T-helper 1 cell treated with Interleukin-12 subunit alpha and Interleukin-12 subunit beta and Interleukin-4 antibody, amounts not matched to agents 30 μg/mL and 1 μg/mL, for 36 hours (primary cell): ENCODE data around the gene SEMA3G.

ENCODE experiments used
- H3K27ac Mint-ChIP-seq: one replicate; pipeline ENCODE4 v1.8.0; 2021; ENCODE audit warnings: mild to moderate bottlenecking, mixed read lengths
- H3K27me3 Mint-ChIP-seq: one replicate; pipeline ENCODE4 v1.8.0; 2021; ENCODE audit warnings: low read depth, mixed read lengths
- H3K36me3 Mint-ChIP-seq: one replicate; pipeline ENCODE4 v1.8.0; 2021; ENCODE audit warnings: low read depth, mixed read lengths
- H3K4me1 Mint-ChIP-seq: one replicate; pipeline ENCODE4 v1.8.0; 2021; ENCODE audit warnings: low read depth, mixed read lengths
- H3K4me3 Mint-ChIP-seq: one replicate; pipeline ENCODE4 v1.8.0; 2021; ENCODE audit warnings: mild to moderate bottlenecking, moderate library complexity, mixed read lengths
- H3K9me3 Mint-ChIP-seq: one replicate; pipeline ENCODE4 v1.8.0; 2021; ENCODE audit warnings: mixed read lengths

SEMA3G gene

GRCh38 chr3:52406231-52406661 is 38.7 kb downstream of the SEMA3G start:
- Mint-ChIP-seq H3K4me1 (peaks cover 24% of the 10 kb centered on the region), H3K36me3 (peaks cover 34% of the 10 kb centered on the region), H3K4me3 (no peak overlapping the region), H3K9me3 (no peaks in the 10 kb centered on the region), H3K27me3 (no peaks in the 10 kb centered on the region), H3K27ac (no peak overlapping the region)

GRCh38 chr3:52405601-52406110 is 39.2 kb downstream of the SEMA3G start:
- H3K4me1 Mint-ChIP-seq: peaks cover 20% of the 10 kb centered on the region
- no peaks in the 10 kb centered on the region for H3K9me3 Mint-ChIP-seq
- no peaks in the 10 kb centered on the region for H3K27me3 Mint-ChIP-seq
- H3K36me3 Mint-ChIP-seq: peaks cover 38% of the 10 kb centered on the region
- no peak overlapping the region for H3K27ac Mint-ChIP-seq
- no peak overlapping the region for H3K4me3 Mint-ChIP-seq

GRCh38 chr3:52405066-52405465 is 39.8 kb downstream of the SEMA3G start:
- Mint-ChIP-seq H3K4me3 (no peak overlapping the region), H3K36me3 (peaks cover 40% of the 10 kb centered on the region)

GRCh38 chr3:52404391-52404790 is 40.5 kb downstream of the SEMA3G start:
- peaks cover 40% of the 10 kb centered on the region for H3K36me3 Mint-ChIP-seq

More at GRCh38 chr3:52405066-52405465, 39.8 kb downstream of the SEMA3G start:
- Mint-ChIP-seq H3K4me1 (peaks cover 20% of the 10 kb centered on the region), H3K9me3 (no peaks in the 10 kb centered on the region), H3K27ac (no peak overlapping the region), H3K27me3 (no peaks in the 10 kb centered on the region)

GRCh38 chr3:52403955-52404354 is 40.9 kb downstream of the SEMA3G start:
- Mint-ChIP-seq H3K27me3 (no peaks in the 10 kb centered on the region), H3K36me3 (peaks cover 40% of the 10 kb centered on the region), H3K4me1 (peaks cover 16% of the 10 kb centered on the region), H3K4me3 (no peak overlapping the region), H3K27ac (no peak overlapping the region), H3K9me3 (no peaks in the 10 kb centered on the region)

More at GRCh38 chr3:52404391-52404790, 40.5 kb downstream of the SEMA3G start:
- Mint-ChIP-seq H3K27ac (no peak overlapping the region), H3K4me1 (peaks cover 20% of the 10 kb centered on the region), H3K4me3 (no peak overlapping the region), H3K9me3 (no peaks in the 10 kb centered on the region), H3K27me3 (no peaks in the 10 kb centered on the region)

GRCh38 chr3:52403271-52403841 is 41.5 kb downstream of the SEMA3G start:
- Mint-ChIP-seq H3K27me3 (no peaks in the 10 kb centered on the region), H3K27ac (no peak overlapping the region), H3K36me3 (peaks cover 39% of the 10 kb centered on the region), H3K9me3 (no peaks in the 10 kb centered on the region), H3K4me3 (no peak overlapping the region), H3K4me1 (peaks cover 10% of the 10 kb centered on the region)

- Mint-ChIP-seq H3K9me3 (no peaks in the 10 kb centered on the region), H3K4me1 (peaks cover 5% of the 10 kb centered on the region), H3K27me3 (no peaks in the 10 kb centered on the region), H3K4me3 (no peak overlapping the region), H3K36me3 (peaks cover 35% of the 10 kb centered on the region), H3K27ac (no peak overlapping the region)
Observed at GRCh38 chr3:52402706-52403270, 42.1 kb downstream of the SEMA3G start.

GRCh38 chr3:52402101-52402521 is 42.8 kb downstream of the SEMA3G start:
- H3K9me3 Mint-ChIP-seq: no peaks in the 10 kb centered on the region
- no peaks in the 10 kb centered on the region for H3K27me3 Mint-ChIP-seq
- no peak overlapping the region for H3K27ac Mint-ChIP-seq
- peaks cover 30% of the 10 kb centered on the region for H3K36me3 Mint-ChIP-seq
- no peak overlapping the region for H3K4me3 Mint-ChIP-seq
- H3K4me1 Mint-ChIP-seq: peaks cover 4% of the 10 kb centered on the region

GRCh38 chr3:52401551-52401950 is 43.4 kb downstream of the SEMA3G start:
- Mint-ChIP-seq H3K4me1 (peaks cover 1% of the 10 kb centered on the region), H3K4me3 (no peak overlapping the region), H3K36me3 (peaks cover 30% of the 10 kb centered on the region), H3K9me3 (no peaks in the 10 kb centered on the region), H3K27ac (no peak overlapping the region), H3K27me3 (no peaks in the 10 kb centered on the region)

GRCh38 chr3:52401021-52401420 is 43.9 kb downstream of the SEMA3G start:
- Mint-ChIP-seq H3K36me3 (peaks cover 27% of the 10 kb centered on the region), H3K4me1 (no peaks in the 10 kb centered on the region), H3K27ac (no peak overlapping the region), H3K4me3 (no peak overlapping the region), H3K27me3 (no peaks in the 10 kb centered on the region), H3K9me3 (no peaks in the 10 kb centered on the region)

- H3K36me3 Mint-ChIP-seq: peaks cover 23% of the 10 kb centered on the region
- no peaks in the 10 kb centered on the region for H3K27me3 Mint-ChIP-seq
- H3K9me3 Mint-ChIP-seq: no peaks in the 10 kb centered on the region
- no peaks in the 10 kb centered on the region for H3K4me1 Mint-ChIP-seq
- H3K4me3 Mint-ChIP-seq: no peak overlapping the region
- H3K27ac Mint-ChIP-seq: no peak overlapping the region
Observed at GRCh38 chr3:52400275-52400793, 44.6 kb downstream of the SEMA3G start.

GRCh38 chr3:52399593-52399992 is 45.3 kb downstream of the SEMA3G start:
- H3K36me3 Mint-ChIP-seq: peaks cover 21% of the 10 kb centered on the region
- H3K9me3 Mint-ChIP-seq: no peaks in the 10 kb centered on the region
- no peaks in the 10 kb centered on the region for H3K27me3 Mint-ChIP-seq
- H3K4me3 Mint-ChIP-seq: no peak overlapping the region
- no peak overlapping the region for H3K27ac Mint-ChIP-seq
- no peaks in the 10 kb centered on the region for H3K4me1 Mint-ChIP-seq

GRCh38 chr3:52399131-52399530 is 45.8 kb downstream of the SEMA3G start:
- Mint-ChIP-seq H3K9me3 (no peaks in the 10 kb centered on the region), H3K27ac (no peak overlapping the region), H3K27me3 (no peaks in the 10 kb centered on the region), H3K36me3 (peaks cover 20% of the 10 kb centered on the region), H3K4me1 (no peaks in the 10 kb centered on the region), H3K4me3 (no peak overlapping the region)

GRCh38 chr3:52398670-52399081 is 46.2 kb downstream of the SEMA3G start:
- no peak overlapping the region for H3K27ac Mint-ChIP-seq
- peaks cover 16% of the 10 kb centered on the region for H3K36me3 Mint-ChIP-seq
- H3K9me3 Mint-ChIP-seq: no peaks in the 10 kb centered on the region
- H3K27me3 Mint-ChIP-seq: no peaks in the 10 kb centered on the region
- no peak overlapping the region for H3K4me3 Mint-ChIP-seq
- H3K4me1 Mint-ChIP-seq: no peaks in the 10 kb centered on the region

- Mint-ChIP-seq H3K4me3 (no peak overlapping the region), H3K27ac (no peak overlapping the region), H3K36me3 (peaks cover 15% of the 10 kb centered on the region), H3K27me3 (no peaks in the 10 kb centered on the region), H3K9me3 (no peaks in the 10 kb centered on the region), H3K4me1 (no peaks in the 10 kb centered on the region)
Observed at GRCh38 chr3:52397676-52398399, 47.1 kb downstream of the SEMA3G start.
